Measurements from ENCODE around the gene LCP2.

DNA sequence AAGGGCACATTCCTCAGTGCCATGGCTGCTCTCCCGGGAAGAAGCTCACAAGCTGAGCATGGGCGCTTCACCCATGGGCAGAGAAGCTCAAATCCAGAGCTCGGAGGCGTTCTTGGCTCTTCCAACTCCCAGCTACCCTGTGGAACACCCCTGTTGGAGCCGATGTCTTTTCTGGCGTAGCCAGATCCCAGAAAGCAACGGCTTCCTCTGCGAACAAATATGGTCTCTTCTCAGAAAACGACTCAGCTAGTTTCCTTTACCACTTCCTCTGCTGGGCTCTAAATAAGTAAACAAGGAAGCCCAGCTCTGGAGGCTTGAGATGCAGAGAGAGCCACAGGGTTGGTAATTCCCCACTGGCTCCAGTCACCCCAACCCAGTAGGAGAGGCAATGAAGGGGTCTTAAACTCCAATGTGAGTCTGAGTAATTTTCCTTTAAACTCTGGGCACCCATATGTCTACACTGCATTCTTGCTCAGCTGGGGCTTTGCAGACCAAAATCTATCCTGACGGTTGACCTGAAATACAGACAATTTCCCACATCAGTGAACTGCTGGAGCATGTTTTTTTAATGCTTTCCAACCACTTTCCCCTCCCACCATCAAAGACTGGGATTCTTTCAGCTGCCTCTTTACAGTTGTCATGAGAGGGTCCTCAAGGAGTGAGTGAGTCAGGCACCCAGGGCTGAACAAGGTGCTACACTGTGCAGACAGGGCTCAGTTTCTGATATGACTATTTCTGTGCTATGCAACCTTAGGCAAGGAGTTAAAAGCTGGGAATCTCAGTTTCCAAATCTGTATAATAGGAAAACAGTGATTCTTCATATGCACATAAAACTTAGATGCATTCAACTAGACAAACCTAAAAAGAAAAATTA is at the start of gene LCP2:
- TF ChIP-seq CTCF (IDR thresholded peaks at IDR 0.05) (no peak), EP300 (IDR thresholded peaks at IDR 0.05) (no peak), POLR2AphosphoS5 (IDR thresholded peaks at IDR 0.05) (no peak)
